Stomach (tissue), 4 donors: Measurements from ENCODE around the gene ORM1.

Source experiments
- CTCF ChIP-seq, 7 experiments: fragments of 450-650 bp in 4 of 7; fragments of 200-600 bp in 3 of 7; sonication (generic) in 3 of 7; IDR thresholded peaks; one replicate each; pipeline ENCODE4 v1.5.1; 2016 to 2019; ENCODE audit warnings: antibody characterized with exemption in 7 of 7, control low read depth in 2 of 7, mild to moderate bottlenecking in 1 of 7
- POLR2A ChIP-seq, 4 donors: fragments of 450-650 bp; IDR thresholded peaks; one replicate each; pipeline ENCODE4 v1.6.1; 2016; ENCODE audit warnings: antibody characterized with exemption in 4 of 4, control low read depth in 2 of 4, mild to moderate bottlenecking in 1 of 4, moderate library complexity in 1 of 4
- POLR2AphosphoS5 ChIP-seq, 3 donors: sonication (generic); formaldehyde crosslinking; IDR thresholded peaks; one replicate each; pipeline ENCODE4 v1.6.1; 2016; ENCODE audit warnings: antibody characterized with exemption in 3 of 3

- TF ChIP-seq CTCF (IDR thresholded peaks at IDR 0.05) (no peak), POLR2AphosphoS5 (IDR thresholded peaks at IDR 0.05) (no peak), POLR2A (IDR thresholded peaks at IDR 0.05) (no peak)
These were observed 18.4 kb downstream of the ORM1 start for GRCh38 chr9:114341152-114341830.
